ENCODE data around the gene DAB2IP.

DNA sequence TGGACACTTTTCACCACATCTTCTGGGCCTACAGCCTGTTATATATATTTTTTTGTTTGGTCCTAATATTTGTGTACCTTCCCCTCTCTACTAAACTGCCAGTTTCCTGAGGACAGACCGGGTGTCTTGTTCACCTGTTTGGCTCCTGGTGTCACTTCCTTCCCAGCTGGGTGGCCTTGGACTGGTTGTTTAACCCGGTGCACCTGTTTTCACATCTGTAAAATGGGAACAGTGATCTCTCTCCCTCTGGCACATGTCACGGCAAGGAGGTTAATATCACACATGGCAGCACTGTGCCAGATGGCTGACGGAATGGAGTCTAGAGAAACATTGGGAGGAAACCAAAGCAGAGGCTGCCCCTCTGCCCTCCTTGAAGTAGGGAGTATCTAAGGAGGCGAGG is 79.7 kb downstream of the DAB2IP start:
- TF ChIP-seq, protein P1, sequence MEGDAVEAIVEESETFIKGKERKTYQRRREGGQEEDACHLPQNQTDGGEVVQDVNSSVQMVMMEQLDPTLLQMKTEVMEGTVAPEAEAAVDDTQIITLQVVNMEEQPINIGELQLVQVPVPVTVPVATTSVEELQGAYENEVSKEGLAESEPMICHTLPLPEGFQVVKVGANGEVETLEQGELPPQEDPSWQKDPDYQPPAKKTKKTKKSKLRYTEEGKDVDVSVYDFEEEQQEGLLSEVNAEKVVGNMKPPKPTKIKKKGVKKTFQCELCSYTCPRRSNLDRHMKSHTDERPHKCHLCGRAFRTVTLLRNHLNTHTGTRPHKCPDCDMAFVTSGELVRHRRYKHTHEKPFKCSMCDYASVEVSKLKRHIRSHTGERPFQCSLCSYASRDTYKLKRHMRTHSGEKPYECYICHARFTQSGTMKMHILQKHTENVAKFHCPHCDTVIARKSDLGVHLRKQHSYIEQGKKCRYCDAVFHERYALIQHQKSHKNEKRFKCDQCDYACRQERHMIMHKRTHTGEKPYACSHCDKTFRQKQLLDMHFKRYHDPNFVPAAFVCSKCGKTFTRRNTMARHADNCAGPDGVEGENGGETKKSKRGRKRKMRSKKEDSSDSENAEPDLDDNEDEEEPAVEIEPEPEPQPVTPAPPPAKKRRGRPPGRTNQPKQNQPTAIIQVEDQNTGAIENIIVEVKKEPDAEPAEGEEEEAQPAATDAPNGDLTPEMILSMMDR (IDR thresholded peaks at IDR 0.05): no peak
- TF ChIP-seq EZH2phosphoT487 (IDR thresholded peaks at IDR 0.05) (no peak), EZH2 (IDR thresholded peaks at IDR 0.05) (no peak)

Measured in neural progenitor cell (in vitro differentiated cells).